HCT116 (cell line): Measurements from ENCODE around the gene MSANTD3. TPM values are rescaled to one million over a fixed set of nuclear protein-coding genes. Genes with fewer than 3 reads are reported as not detected.

Experiments used
- ATAC-seq: fragments of 200-7000 bp; cut with Tn5 transposase; 2 replicates; pipeline ENCODE4 v1.9.1; 2020; ENCODE audit warnings: mild to moderate bottlenecking, moderate library complexity
- BruUV-seq: library from RNA; stranded (reverse); fragments of 400-500 nt; replicated peaks from 2 replicates; lab custom pipeline; 2021; lab: Mats Ljungman, UMichigan
- CTCF ChIA-PET: fragments of 300-600 bp; sonication (Branson Sonifier 250); formaldehyde crosslinking; loops from one replicate; lab custom pipeline; 2021; ENCODE audit warnings: antibody characterized with exemption; lab: Charles Lee
- POLR2A ChIA-PET: fragments of 300-600, 350-600 bp; sonication (Branson Sonifier 250); formaldehyde crosslinking; loops from one replicate; lab custom pipeline; 2021; ENCODE audit warnings: antibody characterized with exemption; lab: Charles Lee
- RAD21 ChIA-PET, 2 experiments: fragments of 300-600 bp; sonication (Branson Sonifier 250); formaldehyde crosslinking; loops; one replicate each; lab custom pipeline; 2023; ENCODE audit warnings: low total read pairs in 2 of 2; ENCODE audit not compliant: uncharacterized antibody in 2 of 2, unreplicated experiment in 2 of 2, low non-redundant PET in 1 of 2; lab: Charles Lee
- DNase-seq: peaks from one replicate; pipeline ENCODE4 v3.0.0-alpha.2; 2010; ENCODE audit warnings: low read depth, low spot score
- H2AFZ ChIP-seq: fragments of 200-600 bp; shearing (Covaris generic), sonication (generic); 2 replicates; pipeline ENCODE4 v1.6.1; 2017; ENCODE audit warnings: low read depth, mixed run types, mixed read lengths, antibody characterized with exemption, low read length; ENCODE audit not compliant: poor library complexity, severe bottlenecking
- H3K27ac ChIP-seq: 2 replicates; pipeline ENCODE4 v1.5.1; 2012; ENCODE audit warnings: low read depth, low read length
- H3K27me3 ChIP-seq: fragments of 200-600 bp; sonication (generic); 2 replicates; pipeline ENCODE4 v1.6.1; 2016; ENCODE audit warnings: mixed run types, low read length, mixed read lengths; ENCODE audit not compliant: insufficient read depth
- H3K36me3 ChIP-seq, 2 experiments: fragments of 200-500 bp in 1 of 2; fragments of 200-600 bp in 1 of 2; sonication (Bioruptor generic) in 1 of 2; sonication (generic) in 1 of 2; 2 replicates each; pipeline versions ENCODE4 v1.5.1 to v1.6.1; 2014 to 2016; ENCODE audit warnings: low read length in 2 of 2, inconsistent platforms in 1 of 2, mixed read lengths in 1 of 2, mixed run types in 1 of 2; ENCODE audit not compliant: insufficient read depth in 2 of 2, control insufficient read depth in 1 of 2
- H3K4me1 ChIP-seq, 2 experiments: fragments of 200-600 bp in 1 of 2; sonication (generic) in 1 of 2; 2 replicates each; pipeline versions ENCODE4 v1.5.1 to v1.6.1; 2012 to 2017; ENCODE audit warnings: low read length in 2 of 2, inconsistent platforms in 1 of 2, mild to moderate bottlenecking in 1 of 2, mixed read lengths in 1 of 2, mixed run types in 1 of 2, moderate library complexity in 1 of 2; ENCODE audit not compliant: insufficient read depth in 2 of 2, control insufficient read depth in 1 of 2
- H3K4me2 ChIP-seq: fragments of 200-600 bp; sonication (generic); 2 replicates; pipeline ENCODE4 v1.6.1; 2017; ENCODE audit warnings: mixed run types, low read length, mixed read lengths
- H3K4me3 ChIP-seq, 2 experiments: fragments of 200-600 bp in 1 of 2; sonication (generic) in 1 of 2; replicated peaks in 1 of 2; 2 replicates each; pipeline ENCODE4 v1.5.1; 2011 to 2016; ENCODE audit warnings: low read length in 2 of 2, control low read depth in 1 of 2, low read depth in 1 of 2, mild to moderate bottlenecking in 1 of 2, mixed read lengths in 1 of 2, mixed run types in 1 of 2
- H3K79me2 ChIP-seq: fragments of 200-600 bp; sonication (generic); 2 replicates; pipeline ENCODE4 v1.6.1; 2017; ENCODE audit warnings: mild to moderate bottlenecking, mixed run types, low read length, moderate library complexity, mixed read lengths; ENCODE audit not compliant: insufficient read depth
- H3K9ac ChIP-seq: fragments of 200-600 bp; sonication (generic); 2 replicates; pipeline ENCODE4 v1.6.1; 2016; ENCODE audit warnings: low read length, mixed read lengths
- H3K9me2 ChIP-seq: fragments of 200-600 bp; sonication (generic), shearing (Covaris generic); 2 replicates; pipeline ENCODE4 v1.6.1; 2017; ENCODE audit warnings: mixed run types, mild to moderate bottlenecking, moderate library complexity; ENCODE audit not compliant: insufficient read depth
- H3K9me3 ChIP-seq, 2 experiments: fragments of 200-500 bp in 1 of 2; fragments of 200-600 bp in 1 of 2; sonication (Bioruptor generic) in 1 of 2; sonication (generic) in 1 of 2; 2 replicates each; pipeline ENCODE4 v1.6.1; 2014 to 2017; ENCODE audit warnings: low read length in 2 of 2, mixed read lengths in 2 of 2, inconsistent platforms in 1 of 2, low read depth in 1 of 2, mild to moderate bottlenecking in 1 of 2, mixed run types in 1 of 2, moderate library complexity in 1 of 2; ENCODE audit not compliant: control insufficient read depth in 1 of 2, insufficient read depth in 1 of 2
- H4K20me1 ChIP-seq: fragments of 200-600 bp; sonication (generic), shearing (Covaris generic); 2 replicates; pipeline ENCODE4 v1.6.1; 2017; ENCODE audit warnings: mixed run types, mild to moderate bottlenecking, moderate library complexity; ENCODE audit not compliant: insufficient read depth
- ATF3 ChIP-seq: IDR thresholded peaks from 2 replicates; pipeline ENCODE4 v1.6.1; 2012
- CBX3 ChIP-seq: IDR thresholded peaks from 2 replicates; pipeline ENCODE4 v1.6.1; 2012; ENCODE audit warnings: low read depth
- CEBPB ChIP-seq: IDR thresholded peaks from 2 replicates; pipeline ENCODE4 v1.6.1; 2012; ENCODE audit warnings: low read depth
- CTCF ChIP-seq, 3 experiments: fragments of 200-600 bp in 1 of 3; sonication (generic) in 1 of 3; IDR thresholded peaks in 2 of 3; conservative IDR thresholded peaks in 1 of 3; 2 replicates each; pipeline ENCODE4 v1.5.1; 2012 to 2017; ENCODE audit warnings: low read depth in 2 of 3, low read length in 2 of 3, antibody characterized with exemption in 1 of 3, borderline replicate concordance in 1 of 3, control low read depth in 1 of 3, mild to moderate bottlenecking in 1 of 3, mixed read lengths in 1 of 3, mixed run types in 1 of 3, moderate library complexity in 1 of 3; ENCODE audit not compliant: insufficient read depth in 1 of 3
- ELF1 ChIP-seq: IDR thresholded peaks from 2 replicates; pipeline ENCODE4 v1.6.1; 2012; ENCODE audit warnings: low read depth, borderline replicate concordance
- EZH2phosphoT487 ChIP-seq: fragments of 200-600 bp; IDR thresholded peaks from 2 replicates; pipeline ENCODE4 v1.6.1; 2018; ENCODE audit warnings: antibody characterized with exemption, borderline replicate concordance
- JUND ChIP-seq: IDR thresholded peaks from 2 replicates; pipeline ENCODE4 v1.6.1; 2012
- MAX ChIP-seq: IDR thresholded peaks from 2 replicates; pipeline ENCODE4 v1.6.1; 2012
- POLR2AphosphoS5 ChIP-seq: IDR thresholded peaks from 2 replicates; pipeline ENCODE4 v1.6.1; 2011; ENCODE audit warnings: mild to moderate bottlenecking, low read depth, low read length, moderate library complexity
- RAD21 ChIP-seq: IDR thresholded peaks from 2 replicates; pipeline ENCODE4 v1.6.1; 2012; ENCODE audit warnings: low read depth, mild to moderate bottlenecking
- REST ChIP-seq: IDR thresholded peaks from 2 replicates; pipeline ENCODE4 v1.6.1; 2012; ENCODE audit warnings: low read depth
- SIN3A ChIP-seq: IDR thresholded peaks from 2 replicates; pipeline ENCODE4 v1.6.1; 2012; ENCODE audit warnings: low read depth
- SRF ChIP-seq: IDR thresholded peaks from 2 replicates; pipeline ENCODE4 v1.6.1; 2012; ENCODE audit warnings: low read depth
- YY1 ChIP-seq: IDR thresholded peaks from 2 replicates; pipeline ENCODE4 v1.6.1; 2011; ENCODE audit warnings: low read length, low read depth, moderate library complexity, mild to moderate bottlenecking; ENCODE audit not compliant: insufficient replicate concordance; ENCODE audit errors: extremely low read depth
- ZBTB33 ChIP-seq: IDR thresholded peaks from 2 replicates; pipeline ENCODE4 v1.6.1; 2011; ENCODE audit warnings: mild to moderate bottlenecking, low read length, moderate library complexity; ENCODE audit not compliant: insufficient replicate concordance; ENCODE audit errors: extremely low read depth
- ZFX ChIP-seq: fragments of 450-650 bp; IDR thresholded peaks from 2 replicates; pipeline ENCODE4 v1.6.1; 2017
- ZNF274 ChIP-seq: fragments of 200-500 bp; sonication (Bioruptor generic); IDR thresholded peaks from 2 replicates; pipeline ENCODE4 v1.6.1; 2014; ENCODE audit warnings: mild to moderate bottlenecking, low read depth, low read length, inconsistent platforms
- intact Hi-C: fragments of 100-400 bp; cut with micrococcal nuclease; formaldehyde crosslinking; loops from 2 replicates; pipeline ENCODE4 v1.10.0; 2022
- total RNA-seq: library from RNA; stranded (reverse); gene quantifications from one replicate; pipeline ENCODE4 v1.2.1, GENCODE V29; 2021; ENCODE audit not compliant: unreplicated experiment

Gene MSANTD3
- total RNA-seq, 1 experiment from 2014 or later: 31.3 TPM

GRCh38 chr9:100443781-100444768 lies 17.1 kb downstream of the MSANTD3 start:
- no peaks in the 10 kb centered on the region for H3K27me3 ChIP-seq
- no peak overlapping the region for H3K27ac ChIP-seq
- TSS peak; percentile 6 for BruUV-seq
- H3K9me2 ChIP-seq: no peaks in the 10 kb centered on the region
- ATAC-seq (no peak), DNase-seq (no peak)
- CTCF ChIA-PET: no interaction called here
- peaks cover 4 to 5% of the 10 kb centered on the region in 2 experiments; a peak in 1 of 4 replicates for H3K36me3 ChIP-seq
- H3K9ac ChIP-seq: no peak overlapping the region
- POLR2A ChIA-PET: no interaction called here
- no peaks in the 10 kb centered on the region for H4K20me1 ChIP-seq
- H3K4me2 ChIP-seq: no peak overlapping the region
- RAD21 ChIA-PET: no interaction called here
- H3K4me1 ChIP-seq: no peaks in the 10 kb centered on the region
- TF ChIP-seq SRF: no peak
- TF ChIP-seq JUND: no peak
- no peak for TF ChIP-seq ZFX
- TF ChIP-seq SIN3A: no peak
- TF ChIP-seq POLR2AphosphoS5: no peak
- TF ChIP-seq CEBPB: no peak
- TF ChIP-seq CBX3: no peak
- no peak for TF ChIP-seq ELF1
- no peak for TF ChIP-seq MAX
- TF ChIP-seq REST: no peak
- TF ChIP-seq RAD21: no peak
- TF ChIP-seq YY1: no peak
- TF ChIP-seq EZH2phosphoT487: no peak
- TF ChIP-seq ZBTB33: no peak
- no peak for TF ChIP-seq ZNF274
- TF ChIP-seq ATF3: no peak
- no peak for TF ChIP-seq CTCF (IDR thresholded peaks at IDR 0.05 in 2 of 3, conservative IDR thresholded peaks at IDR 0.05 in 1 of 3; ENCODE audit: borderline replicate concordance in 1 of 3, insufficient read depth in 1 of 3, low read depth in 2 of 3, low read length in 2 of 3)
- H3K79me2 ChIP-seq: peaks cover 24% of the 10 kb centered on the region
- intact Hi-C loops: loop anchor here (2.0 kb wide), 1 partner anchor 151 kb away; no protein-coding TSS in a partner anchor
- no peaks in the 10 kb centered on the region for H3K9me3 ChIP-seq
- H2AFZ ChIP-seq: no peak overlapping the region
- H3K4me3 ChIP-seq: no peak overlapping the region
